IMR-90 (cell line): ENCODE measurements around the gene THSD1. TPM values are rescaled to one million over a fixed set of nuclear protein-coding genes. Genes with fewer than 3 reads are reported as not detected.

Experiments
- ATAC-seq: fragments of 200-7000 bp; cut with Tn5 transposase; 2 replicates; pipeline ENCODE4 v1.9.1; 2020; ENCODE audit warnings: low read depth, mild to moderate bottlenecking, moderate library complexity
- BruUV-seq: library from RNA; stranded (reverse); fragments of 400-500 nt; replicated peaks from 2 replicates; lab custom pipeline; 2021; lab: Mats Ljungman, UMichigan
- CTCF ChIA-PET: fragments of 300-600 bp; formaldehyde crosslinking; extraction: SDS; loops from one replicate; lab custom pipeline; 2021; ENCODE audit warnings: antibody characterized with exemption; lab: Yijun Ruan, JAX
- POLR2A ChIA-PET: fragments of 300-600 bp; sonication (Branson Sonifier 250); formaldehyde crosslinking; loops from one replicate; lab custom pipeline; 2022; ENCODE audit warnings: antibody characterized with exemption; ENCODE audit not compliant: unreplicated experiment; lab: Charles Lee
- DNase-seq: peaks from one replicate; pipeline ENCODE4 v3.0.0; 2013
- H2AFZ ChIP-seq: replicated peaks from 2 replicates; pipeline ENCODE3; 2013; ENCODE audit warnings: low read length, mild to moderate bottlenecking; ENCODE audit not compliant: poor library complexity
- H2AK5ac ChIP-seq: 2 replicates; pipeline ENCODE4 v1.6.1; 2013; ENCODE audit warnings: low read depth, low read length, inconsistent platforms
- H2AK9ac ChIP-seq: replicated peaks from 2 replicates; pipeline ENCODE3; 2013; ENCODE audit warnings: mild to moderate bottlenecking, low read depth, low read length, moderate library complexity; ENCODE audit not compliant: poor library complexity
- H2BK120ac ChIP-seq: 2 replicates; pipeline ENCODE4 v1.6.1; 2013; ENCODE audit warnings: low read depth, low read length, inconsistent platforms
- H2BK15ac ChIP-seq: 3 replicates; pipeline ENCODE4 v1.6.1; 2013; ENCODE audit warnings: low read depth, low read length, inconsistent platforms
- H2BK20ac ChIP-seq: 2 replicates; pipeline ENCODE4 v1.6.1; 2013; ENCODE audit warnings: low read depth, mild to moderate bottlenecking, inconsistent platforms, low read length, moderate library complexity
- H2BK5ac ChIP-seq: 2 replicates; pipeline ENCODE4 v1.6.1; 2013; ENCODE audit warnings: mild to moderate bottlenecking, low read depth, low read length, inconsistent platforms; ENCODE audit not compliant: poor library complexity, severe bottlenecking
- H3K14ac ChIP-seq: replicated peaks from 2 replicates; pipeline ENCODE4 v1.6.1; 2013; ENCODE audit warnings: low read depth, low read length, inconsistent platforms
- H3K18ac ChIP-seq: 2 replicates; pipeline ENCODE4 v1.6.1; 2013; ENCODE audit warnings: low read depth, low read length, control low read depth
- H3K23ac ChIP-seq: 2 replicates; pipeline ENCODE4 v1.6.1; 2013; ENCODE audit warnings: low read depth, low read length, inconsistent platforms
- H3K27ac ChIP-seq: 2 replicates; pipeline ENCODE4 v1.5.1; 2013; ENCODE audit warnings: mild to moderate bottlenecking, control low read depth, low read length; ENCODE audit not compliant: insufficient read depth
- H3K27me3 ChIP-seq: 2 replicates; pipeline ENCODE4 v1.6.1; 2013; ENCODE audit warnings: low read length; ENCODE audit not compliant: control insufficient read depth, insufficient read depth
- H3K36me3 ChIP-seq: 2 replicates; pipeline ENCODE4 v1.6.1; 2013; ENCODE audit warnings: low read length, mixed read lengths; ENCODE audit not compliant: control insufficient read depth, insufficient read depth
- H3K4ac ChIP-seq: 2 replicates; pipeline ENCODE4 v1.6.1; 2013; ENCODE audit warnings: low read depth, low read length, inconsistent platforms
- H3K4me1 ChIP-seq: 2 replicates; pipeline ENCODE4 v1.6.1; 2013; ENCODE audit warnings: low read length, mixed read lengths; ENCODE audit not compliant: control insufficient read depth, insufficient read depth
- H3K4me2 ChIP-seq: 2 replicates; pipeline ENCODE4 v1.6.1; 2013; ENCODE audit warnings: low read depth, mild to moderate bottlenecking, control low read depth, low read length, moderate library complexity
- H3K4me3 ChIP-seq: 2 replicates; pipeline ENCODE4 v1.5.1; 2013; ENCODE audit warnings: low read depth, mild to moderate bottlenecking, control low read depth, low read length, moderate library complexity; ENCODE audit not compliant: insufficient read depth
- H3K56ac ChIP-seq: 2 replicates; pipeline ENCODE4 v1.6.1; 2013; ENCODE audit warnings: low read length, inconsistent platforms; ENCODE audit not compliant: insufficient read depth; ENCODE audit errors: extremely low read depth
- H3K79me1 ChIP-seq, 2 experiments: 2 replicates each; pipeline ENCODE4 v1.6.1; 2013; ENCODE audit warnings: low read length in 2 of 2, inconsistent platforms in 1 of 2, low read depth in 1 of 2
- H3K9ac ChIP-seq: 2 replicates; pipeline ENCODE4 v1.6.1; 2013; ENCODE audit warnings: low read depth, low read length, control low read depth
- H3K9me1 ChIP-seq: 2 replicates; pipeline ENCODE4 v1.6.1; 2013; ENCODE audit warnings: low read length, inconsistent platforms; ENCODE audit not compliant: insufficient read depth
- H3K9me3 ChIP-seq: 2 replicates; pipeline ENCODE4 v1.6.1; 2013; ENCODE audit warnings: low read length; ENCODE audit not compliant: control insufficient read depth, insufficient read depth
- H4K20me1 ChIP-seq: 2 replicates; pipeline ENCODE4 v1.6.1; 2013; ENCODE audit warnings: low read length, inconsistent platforms; ENCODE audit not compliant: insufficient read depth
- H4K5ac ChIP-seq: 2 replicates; pipeline ENCODE4 v1.6.1; 2013; ENCODE audit warnings: mild to moderate bottlenecking, low read depth, low read length, control low read depth
- H4K8ac ChIP-seq, 2 experiments: 2 replicates each; pipeline ENCODE4 v1.6.1; 2013; ENCODE audit warnings: low read depth in 2 of 2, low read length in 2 of 2, control low read depth in 1 of 2, inconsistent platforms in 1 of 2
- H4K91ac ChIP-seq: 2 replicates; pipeline ENCODE4 v1.6.1; 2013; ENCODE audit warnings: low read depth, low read length, inconsistent platforms; ENCODE audit not compliant: insufficient read depth
- CEBPB ChIP-seq: IDR thresholded peaks from 2 replicates; pipeline ENCODE4 v1.6.1; 2012; ENCODE audit warnings: low read depth, low read length, improper control_type of control experiment
- MAFK ChIP-seq: IDR thresholded peaks from 2 replicates; pipeline ENCODE4 v1.6.1; 2012; ENCODE audit warnings: low read depth, low read length, improper control_type of control experiment
- RCOR1 ChIP-seq: IDR thresholded peaks from 2 replicates; pipeline ENCODE4 v1.6.1; 2012; ENCODE audit warnings: mild to moderate bottlenecking, low read length, improper control_type of control experiment; ENCODE audit not compliant: insufficient replicate concordance
- WGBS, 2 experiments: methylation state at CpG; one replicate each; pipeline versions ENCODE4 v1.1.5 to v1.1.7; 2013; ENCODE audit warnings: missing lambda C conversion rate in 2 of 2; ENCODE audit not compliant: insufficient read length in 1 of 2; ENCODE audit errors: extremely low coverage in 2 of 2; 5-methylcytosine and 5-hydroxymethylcytosine counted together
- dilution Hi-C: fragments of 300-500 bp; cut with HindIII; formaldehyde crosslinking; loops from one replicate; pipeline ENCODE4 v1.14.3; 2018; ENCODE audit warnings: low sequenced_read_pairs; ENCODE audit not compliant: unreplicated experiment
- in situ Hi-C: fragments of 300-500 bp; cut with MboI; formaldehyde crosslinking; loops from 3 replicates; pipeline ENCODE4 v1.14.3; 2019; ENCODE audit warnings: low sequenced_read_pairs, inconsistent platforms, mixed read lengths
- intact Hi-C: fragments of 100-400 bp; cut with micrococcal nuclease; formaldehyde crosslinking; loops from 2 replicates; pipeline ENCODE4 v1.10.0; 2022
- polyA plus RNA-seq, 3 experiments: library from polyadenylated mRNA; depleted of rRNA; stranded (reverse); fragments of >200 nt; gene quantifications; 2 replicates each; pipeline ENCODE4 v1.2.3, GENCODE V29; 2012; ENCODE audit warnings: low replicate concordance in 1 of 3
- total RNA-seq: library from RNA; depleted of rRNA; stranded (reverse); fragments of >200 nt; gene quantifications from 2 replicates; pipeline ENCODE4 v1.2.3, GENCODE V29; 2012

Gene THSD1
- total and polyA plus RNA-seq, 2 of the 4 experiments (the other 2 are of a cell fraction) = 12.1 to 19.0 TPM

- in situ Hi-C loops (no loop called here), dilution Hi-C loops (no loop called here)
These were observed 52.8 kb downstream of the THSD1 start for GRCh38 chr13:52353193-52353592.

More at GRCh38 chr13:52353193-52353592, 52.8 kb downstream of the THSD1 start:
- no peak overlapping the region for H4K91ac ChIP-seq
- no peaks in the 10 kb centered on the region for H3K9me3 ChIP-seq
- no peak overlapping the region for H2BK5ac ChIP-seq
- intact Hi-C loops = no loop called here
- no peaks in the 10 kb centered on the region for H3K27me3 ChIP-seq
- DNase-seq = peak; percentile 75
- WGBS, 2 experiments = no CpG with 5 or more reads among the region's 1 CpG
- H3K56ac ChIP-seq = no peak overlapping the region
- no peak for TF ChIP-seq RCOR1
- peak; percentile 86 for TF ChIP-seq CEBPB
- TF ChIP-seq MAFK = no peak
- H2BK15ac ChIP-seq = no peak overlapping the region
- no peak overlapping the region for H3K23ac ChIP-seq
- H3K9me1 ChIP-seq = peaks cover 3% of the 10 kb centered on the region; the same call in 1 of the 2 replicates
- H3K18ac ChIP-seq = no peak overlapping the region
- H3K9ac ChIP-seq = no peak overlapping the region
- H3K4me2 ChIP-seq = no peak overlapping the region; the same call in 1 of the 2 replicates
- H4K8ac ChIP-seq = no peak overlapping the region
- no peaks in the 10 kb centered on the region for H4K20me1 ChIP-seq
- no peak overlapping the region for H2AK5ac ChIP-seq
- H2AFZ ChIP-seq = no peak overlapping the region
- H4K5ac ChIP-seq = no peak overlapping the region
- no peaks in the 10 kb centered on the region; the same call in 1 of the 2 replicates for H3K4me1 ChIP-seq
- ChIA-PET CTCF (no interaction called here), POLR2A (interaction anchor here (0.7 kb wide), 1 partner anchor 300 kb away, joined by 10 read pairs; no protein-coding TSS in a partner anchor)
- peak; percentile 73 for ATAC-seq
- no peak overlapping the region for H2AK9ac ChIP-seq
- no peak overlapping the region for H3K14ac ChIP-seq
- no peak overlapping the region for H3K4me3 ChIP-seq
- H3K79me1 ChIP-seq = no peaks in the 10 kb centered on the region
- no peak overlapping the region for H2BK120ac ChIP-seq
- H2BK20ac ChIP-seq = no peak overlapping the region
- H3K4ac ChIP-seq = no peak overlapping the region
- H3K36me3 ChIP-seq = no peaks in the 10 kb centered on the region
- H3K27ac ChIP-seq = no peak overlapping the region
- BruUV-seq = no TSS peak
